GM23338 (cell line): Measurements from ENCODE around the gene MSANTD1. TPM values are rescaled to one million over a fixed set of nuclear protein-coding genes. Genes with fewer than 3 reads are reported as not detected.

ENCODE experiments used
- ATAC-seq: fragments of 200-7000 bp; cut with Tn5 transposase; 3 replicates; pipeline ENCODE4 v1.9.1; 2020
- DNase-seq: peaks from one replicate; pipeline ENCODE4 v3.0.0-alpha.2; 2015; ENCODE audit warnings: low spot score
- H2AFZ ChIP-seq: fragments of 200-600 bp; sonication (generic); 2 replicates; pipeline ENCODE4 v1.8.0; 2016; ENCODE audit warnings: antibody characterized with exemption, mild to moderate bottlenecking, moderate library complexity
- H3F3A ChIP-seq: fragments of 200-600 bp; sonication (generic); replicated peaks from 2 replicates; pipeline ENCODE4 v1.8.0; 2017; ENCODE audit warnings: antibody characterized with exemption, mixed run types, low read depth
- H3K27ac ChIP-seq: fragments of 200-600 bp; sonication (generic); 2 replicates; pipeline ENCODE4 v1.6.1; 2016; ENCODE audit warnings: low read depth
- H3K27me3 ChIP-seq: fragments of 200-600 bp; sonication (generic); 2 replicates; pipeline ENCODE4 v1.8.0; 2016; ENCODE audit warnings: mild to moderate bottlenecking, mixed run types, moderate library complexity; ENCODE audit not compliant: insufficient read depth
- H3K36me3 ChIP-seq: fragments of 200-600 bp; sonication (generic); 2 replicates; pipeline ENCODE4 v1.8.0; 2016; ENCODE audit warnings: mild to moderate bottlenecking; ENCODE audit not compliant: insufficient read depth
- H3K4me1 ChIP-seq: fragments of 200-600 bp; sonication (generic); 2 replicates; pipeline ENCODE4 v1.8.0; 2016; ENCODE audit warnings: mild to moderate bottlenecking, moderate library complexity; ENCODE audit not compliant: insufficient read depth
- H3K4me2 ChIP-seq: fragments of 200-600 bp; sonication (generic); 2 replicates; pipeline ENCODE4 v1.7.1; 2017; ENCODE audit warnings: mixed run types
- H3K4me3 ChIP-seq: fragments of 200-600 bp; sonication (generic); 2 replicates; pipeline ENCODE4 v1.6.1; 2016; ENCODE audit warnings: mixed run types
- H3K79me2 ChIP-seq: fragments of 200-600 bp; sonication (generic); replicated peaks from 2 replicates; pipeline ENCODE4 v1.8.0; 2017; ENCODE audit warnings: mild to moderate bottlenecking; ENCODE audit not compliant: insufficient read depth
- H3K9me2 ChIP-seq: fragments of 200-600 bp; sonication (generic); 2 replicates; pipeline ENCODE4 v1.8.0; 2017; ENCODE audit not compliant: insufficient read depth
- H4K20me1 ChIP-seq: fragments of 200-600 bp; sonication (generic); replicated peaks from 2 replicates; pipeline ENCODE4 v1.8.0; 2017; ENCODE audit warnings: mild to moderate bottlenecking; ENCODE audit not compliant: insufficient read depth
- H3K27ac Mint-ChIP-seq: 2 replicates; pipeline ENCODE4 v1.8.0; 2020; ENCODE audit warnings: inconsistent platforms, mild to moderate bottlenecking, moderate library complexity, mixed read lengths
- H3K27me3 Mint-ChIP-seq: 3 replicates; pipeline ENCODE4 v1.8.0; 2022; ENCODE audit warnings: low read depth, mild to moderate bottlenecking, moderate library complexity, mixed read lengths, inconsistent platforms; ENCODE audit not compliant: insufficient read depth, poor library complexity
- H3K36me3 Mint-ChIP-seq: 3 replicates; pipeline ENCODE4 v1.8.0; 2021; ENCODE audit warnings: low read depth, mild to moderate bottlenecking, inconsistent platforms, moderate library complexity, mixed read lengths
- H3K4me1 Mint-ChIP-seq: 3 replicates; pipeline ENCODE4 v1.8.0; 2020; ENCODE audit warnings: mild to moderate bottlenecking, inconsistent platforms, mixed read lengths
- H3K4me3 Mint-ChIP-seq: 3 replicates; pipeline ENCODE4 v1.8.0; 2021; ENCODE audit warnings: moderate library complexity, mild to moderate bottlenecking, inconsistent platforms, mixed read lengths
- H3K9me3 Mint-ChIP-seq: 3 replicates; pipeline ENCODE4 v1.8.0; 2020; ENCODE audit warnings: moderate library complexity, mild to moderate bottlenecking, inconsistent platforms, mixed read lengths
- ETS1 ChIP-seq: IDR thresholded peaks from 2 replicates; pipeline ENCODE4 v1.6.1; 2016; ENCODE audit warnings: antibody characterized with exemption
- EZH2phosphoT487 ChIP-seq: fragments of 200-600 bp; sonication (generic); IDR thresholded peaks from one replicate; pipeline ENCODE4 v1.8.1; 2018; ENCODE audit warnings: antibody characterized with exemption; ENCODE audit not compliant: unreplicated experiment
- POLR2AphosphoS5 ChIP-seq: IDR thresholded peaks from 2 replicates; pipeline ENCODE4 v1.6.1; 2016; ENCODE audit warnings: antibody characterized with exemption, low read depth
- ZNF331 ChIP-seq: fragments of 250-450 bp; sonication (Bioruptor Pico); IDR thresholded peaks from 2 replicates; pipeline ENCODE4 v1.5.0; 2020; ENCODE audit warnings: low read depth, mild to moderate bottlenecking, moderate library complexity
- ZNF462 ChIP-seq: fragments of 250-450 bp; sonication (Bioruptor Pico); IDR thresholded peaks from 2 replicates; pipeline ENCODE4 v1.5.0; 2020; ENCODE audit warnings: mild to moderate bottlenecking, moderate library complexity
- polyA plus RNA-seq: library from polyadenylated mRNA; unstranded; fragments of >200 nt; fragmentation: Nextera tagmentation; extraction: Ambion mirVana; gene quantifications from 2 replicates; pipeline ENCODE4 v1.2.1, GENCODE V29; 2016
- total RNA-seq: library from RNA; depleted of rRNA; stranded (reverse); fragments of >200 nt; shearing (Covaris generic); gene quantifications from 2 replicates; pipeline ENCODE4 v1.2.3, GENCODE V29; 2014

MSANTD1 gene
- total and polyA plus RNA-seq, 2 experiments from 2014 or later = 0.29 to 1.0 TPM

- no peaks in the 10 kb centered on the region for H3K79me2 ChIP-seq
- peak overlapping the region; percentile 53; the same call in 1 of the 2 replicates for H3K27ac Mint-ChIP-seq
- peaks cover 12% of the 10 kb centered on the region for H4K20me1 ChIP-seq
- no peak overlapping the region for H3K4me3 ChIP-seq
- H3K36me3 ChIP-seq = peaks cover 16% of the 10 kb centered on the region
- H3K27ac ChIP-seq = no peak overlapping the region
- no peaks in the 10 kb centered on the region; the same call in 2 of the 3 replicates for H3K4me1 Mint-ChIP-seq
- H3K36me3 Mint-ChIP-seq = peaks cover 80% of the 10 kb centered on the region
- H3K4me3 Mint-ChIP-seq = no peak overlapping the region
- DNase-seq = no peak
- no peaks in the 10 kb centered on the region for H3K9me2 ChIP-seq
- 0 out of 2 replicates have a peak, but pooled peaks cover 4% of the 10 kb centered on the region for H3F3A ChIP-seq
- H3K9me3 Mint-ChIP-seq = peaks cover 4% of the 10 kb centered on the region; the same call in 2 of the 3 replicates
- no peak overlapping the region for H3K4me2 ChIP-seq
- peaks cover 14% of the 10 kb centered on the region for H3K27me3 Mint-ChIP-seq
- no peaks in the 10 kb centered on the region for H3K27me3 ChIP-seq
- H2AFZ ChIP-seq = no peak overlapping the region
- no peaks in the 10 kb centered on the region for H3K4me1 ChIP-seq
- no peak for ATAC-seq
- TF ChIP-seq ETS1 (no peak), ZNF462 (CRISPR knock-in tag) (no peak), EZH2phosphoT487 (no peak)
Observed at GRCh38 chr4:3231471-3231870, 17.5 kb upstream of the MSANTD1 start.

GRCh38 chr4:3232001-3232400, 17.0 kb upstream of the MSANTD1 start:
- H3K4me1 Mint-ChIP-seq = peaks cover 1% of the 10 kb centered on the region; the same call in 1 of the 3 replicates
- Histone ChIP-seq H3K27me3 (no peaks in the 10 kb centered on the region), H3K9me2 (no peaks in the 10 kb centered on the region), H3K36me3 (peaks cover 16% of the 10 kb centered on the region), H3K4me3 (no peak overlapping the region), H3K4me1 (peaks cover 2% of the 10 kb centered on the region), H2AFZ (no peak overlapping the region), H4K20me1 (peaks cover 11% of the 10 kb centered on the region), H3K27ac (no peak overlapping the region), H3K4me2 (no peak overlapping the region), H3K79me2 (no peaks in the 10 kb centered on the region), H3F3A (0 out of 2 replicates have a peak, but pooled peaks cover 4% of the 10 kb centered on the region)
- no peak overlapping the region for H3K4me3 Mint-ChIP-seq
- ATAC-seq = no peak
- peaks cover 14% of the 10 kb centered on the region for H3K27me3 Mint-ChIP-seq
- no peak for DNase-seq
- H3K36me3 Mint-ChIP-seq = peaks cover 77% of the 10 kb centered on the region
- H3K9me3 Mint-ChIP-seq = peaks cover 4% of the 10 kb centered on the region; the same call in 2 of the 3 replicates
- H3K27ac Mint-ChIP-seq = no peak overlapping the region
- TF ChIP-seq ZNF331 (CRISPR knock-in tag) (no peak), POLR2AphosphoS5 (no peak), ZNF462 (CRISPR knock-in tag) (no peak)
